Activated CD8-positive, alpha-beta memory T cell treated with anti-CD3 and anti-CD28 coated beads, Interleukin-2, amount 50 U/mL, for 4 hours (primary cell): ENCODE results near the gene TMEM74B.
"Not testable (repeated sequence)": the region's sequence is repeated elsewhere in the genome, so short reads cannot be mapped to it uniquely, and the experiment has no call there.

Experiments
- DNase-seq: peaks from one replicate; pipeline ENCODE4 v3.0.0-alpha.2; 2020

TMEM74B gene

DNA sequence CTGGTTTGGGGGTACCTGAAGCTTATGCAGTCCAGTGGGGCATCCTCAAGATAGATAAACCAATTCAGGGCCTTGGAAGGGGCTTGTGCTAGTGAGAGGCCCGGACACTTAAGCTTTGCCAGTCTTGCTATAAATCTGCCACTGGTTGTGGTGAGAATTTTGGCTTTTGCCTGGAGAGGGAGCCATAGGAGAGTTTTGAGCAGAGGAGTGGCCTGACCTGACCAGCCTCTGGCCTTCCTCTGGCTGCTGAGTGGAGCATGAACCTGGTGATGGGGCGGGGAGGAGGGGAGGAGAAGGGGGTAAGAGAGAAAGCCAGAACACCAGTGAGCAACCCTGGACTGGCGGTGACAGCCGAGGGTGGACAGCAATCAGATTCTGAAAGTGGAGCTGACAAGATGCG lies 7.1 kb downstream of the TMEM74B start:
- DNase-seq = no peak

DNA sequence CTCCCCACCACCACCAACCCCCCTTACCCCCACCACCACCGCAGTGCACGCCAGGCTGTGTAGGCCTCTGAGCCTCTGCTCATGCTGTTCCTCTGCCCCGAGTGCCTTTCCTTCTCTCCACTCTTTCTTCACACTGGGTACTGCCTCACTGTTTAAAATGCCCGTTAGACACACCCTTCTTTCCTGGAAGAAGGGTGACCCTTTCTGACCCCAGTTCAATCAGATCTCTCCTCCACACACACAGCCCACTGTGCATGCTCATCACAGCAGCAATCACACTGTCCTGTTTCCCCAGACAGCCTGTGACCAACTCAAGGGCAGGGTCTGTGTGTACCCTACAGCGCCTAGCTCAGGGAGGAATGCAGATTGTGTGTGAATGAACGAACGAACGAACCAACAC lies 10.0 kb downstream of the TMEM74B start:
- DNase-seq = no peak

DNA sequence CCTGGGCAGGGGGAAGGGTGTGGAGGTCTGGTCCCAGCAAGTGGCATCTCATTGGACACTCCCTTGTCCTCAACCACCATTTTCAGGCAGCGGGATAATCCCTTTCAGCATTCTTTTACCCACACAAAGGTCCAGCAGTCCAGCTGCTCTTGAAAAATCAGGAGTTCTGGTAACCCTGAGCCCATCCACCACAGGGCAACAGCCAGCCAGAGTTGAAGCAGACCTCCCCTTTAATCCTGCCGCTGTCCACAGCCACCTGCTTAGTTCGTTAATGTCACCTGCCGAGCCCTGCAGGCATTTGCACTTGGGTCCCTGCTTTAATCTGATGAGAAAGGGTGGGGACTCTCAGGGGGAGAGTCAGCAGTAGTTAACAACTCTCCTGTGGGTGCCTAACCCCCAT lies 11.1 kb downstream of the TMEM74B start:
- DNase-seq = no peak

DNA sequence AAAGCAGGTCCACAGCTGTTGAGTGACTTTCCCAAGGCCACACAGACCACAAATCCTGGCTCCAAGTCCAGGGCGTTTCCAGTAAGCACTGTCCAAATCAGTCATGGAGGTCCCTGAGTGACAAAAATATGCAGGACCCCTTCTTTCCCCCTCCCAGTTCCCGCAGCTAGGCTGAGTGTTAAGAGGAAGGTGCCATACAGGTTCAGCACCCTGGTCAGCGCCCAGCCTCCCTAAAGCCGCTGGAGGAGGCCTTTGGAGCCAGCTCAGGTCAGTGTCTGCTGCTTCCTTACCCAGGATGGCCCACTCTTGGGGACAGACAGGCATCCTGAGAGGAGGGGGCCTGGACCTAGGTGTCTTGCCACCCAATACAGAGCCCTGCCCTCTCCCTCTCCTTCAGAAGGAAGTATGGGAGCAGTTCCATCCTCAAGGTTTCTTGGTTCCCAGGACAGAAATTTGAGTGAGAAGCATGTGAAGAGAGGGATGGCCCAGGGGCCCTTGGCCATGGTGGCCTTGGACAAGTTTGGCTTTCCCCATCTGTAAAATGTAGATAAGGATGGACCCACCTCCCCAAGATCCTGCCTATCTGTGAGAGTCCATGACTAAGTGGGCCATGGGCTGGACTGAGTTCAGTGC lies 13.2 kb downstream of the TMEM74B start:
- DNase-seq = no peak

DNA sequence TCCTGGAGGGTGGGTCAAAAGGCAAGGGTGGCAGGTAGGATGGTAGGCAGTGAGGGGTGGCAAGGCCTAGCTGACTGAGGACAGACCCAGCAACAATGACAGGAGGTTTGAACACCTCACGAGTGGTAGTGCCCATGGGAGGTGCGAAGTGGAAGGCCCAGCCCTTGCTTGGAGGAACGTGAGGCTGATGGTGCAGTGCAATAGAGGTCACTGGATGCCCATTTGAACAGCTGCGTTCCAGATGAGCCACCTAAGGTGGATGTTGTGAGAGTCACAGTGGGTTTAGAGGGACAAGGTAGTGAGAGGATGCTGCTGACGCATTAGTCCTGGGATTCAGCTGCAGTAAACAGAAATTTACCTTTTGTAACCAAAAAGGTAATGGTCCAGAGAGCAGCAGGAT lies 15.6 kb downstream of the TMEM74B start:
- no peak for DNase-seq

DNA sequence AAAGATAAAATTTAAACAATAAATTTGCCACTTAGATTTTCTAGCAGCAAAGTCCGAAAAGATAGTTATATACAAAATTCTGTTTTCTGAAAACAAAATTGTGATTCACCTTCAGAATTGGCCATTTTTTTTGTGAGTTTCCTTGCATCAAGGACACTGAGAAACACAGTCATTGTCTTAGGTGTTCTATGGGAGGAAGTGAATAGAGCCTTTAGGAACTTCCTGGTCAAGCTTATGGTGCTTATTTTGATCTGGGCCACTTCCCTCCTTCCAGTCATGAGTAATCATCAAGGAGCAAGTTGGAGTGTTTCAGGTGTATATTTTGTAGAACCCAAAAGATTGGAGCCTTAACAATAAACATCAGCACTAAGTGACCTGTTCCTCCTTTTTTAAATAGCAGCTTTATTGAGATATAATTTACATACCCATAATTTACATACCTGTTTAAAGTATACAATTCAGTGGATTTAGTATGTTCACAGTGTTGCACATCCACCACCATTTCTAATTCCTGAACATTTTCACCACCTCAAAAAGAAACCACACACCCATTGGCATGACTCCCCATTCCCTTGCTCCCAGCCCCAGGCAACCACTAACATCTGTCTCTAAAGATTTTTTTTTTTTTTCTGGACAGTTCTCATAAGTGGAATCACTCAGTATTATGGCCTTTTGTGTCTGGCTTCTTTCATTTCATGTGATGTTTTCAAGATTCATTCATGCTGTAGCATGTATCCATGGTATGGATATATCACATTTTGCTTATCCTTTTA lies 17.6 kb downstream of the TMEM74B start:
- no peak for DNase-seq

DNA sequence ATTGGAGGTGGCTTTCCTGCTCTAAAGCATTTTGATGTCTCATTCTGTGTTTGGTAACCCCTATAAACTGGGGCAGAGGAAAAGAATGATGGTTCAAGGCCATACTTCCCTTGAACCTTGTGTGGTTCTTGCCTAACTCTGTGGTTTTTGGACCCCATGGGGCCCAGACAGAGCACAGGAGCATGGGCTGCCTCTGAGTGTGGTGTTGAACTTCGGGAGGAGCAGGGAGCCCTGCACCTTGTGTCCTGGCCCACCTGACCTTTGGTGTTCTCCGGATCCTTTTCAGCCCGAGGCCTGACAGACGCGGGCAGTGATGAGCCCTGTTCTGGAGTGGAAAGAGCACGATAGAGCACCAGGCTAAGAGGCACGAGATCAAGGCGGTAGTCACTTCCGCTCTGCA lies 18.8 kb downstream of the TMEM74B start:
- DNase-seq = no peak

DNA sequence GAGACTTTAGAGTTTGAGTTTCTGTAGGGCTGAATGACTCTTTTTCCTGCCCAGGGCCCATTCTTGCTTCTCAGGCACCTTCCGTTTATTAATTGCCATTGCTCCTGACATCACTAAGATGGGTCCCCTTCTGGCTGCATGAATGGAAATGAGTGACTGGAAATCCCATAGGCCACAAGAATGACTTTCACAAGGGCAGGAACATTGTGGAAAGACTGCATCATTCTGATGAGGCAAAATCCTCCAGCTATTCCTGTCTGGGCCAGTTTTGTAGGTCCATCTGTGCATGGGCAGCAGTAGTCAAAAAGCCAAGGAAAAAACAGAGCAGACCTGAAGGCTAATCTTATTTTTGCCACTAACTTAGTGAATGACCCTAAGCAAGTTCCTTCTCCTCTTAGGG lies 19.3 kb downstream of the TMEM74B start:
- no peak for DNase-seq

DNA sequence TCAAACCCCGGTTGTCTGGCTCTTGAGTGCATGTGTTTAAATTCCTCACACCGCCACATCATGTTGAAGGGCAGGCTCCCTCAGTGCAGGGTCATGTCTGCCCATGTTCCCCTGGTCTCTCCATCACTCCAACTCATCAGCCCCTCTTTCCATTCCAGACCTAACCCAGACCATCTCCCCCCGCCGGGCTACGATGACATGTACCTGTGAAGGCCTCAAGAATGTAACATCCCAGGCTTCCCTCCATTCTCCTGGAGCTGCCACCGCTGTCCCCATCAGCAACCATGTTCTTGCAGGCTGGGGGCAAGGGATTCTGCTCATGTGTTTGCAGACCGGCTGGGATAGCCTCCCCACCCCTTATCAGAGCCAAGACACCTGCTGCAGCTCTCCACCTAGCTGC lies 19.9 kb downstream of the TMEM74B start:
- DNase-seq = no peak

DNA sequence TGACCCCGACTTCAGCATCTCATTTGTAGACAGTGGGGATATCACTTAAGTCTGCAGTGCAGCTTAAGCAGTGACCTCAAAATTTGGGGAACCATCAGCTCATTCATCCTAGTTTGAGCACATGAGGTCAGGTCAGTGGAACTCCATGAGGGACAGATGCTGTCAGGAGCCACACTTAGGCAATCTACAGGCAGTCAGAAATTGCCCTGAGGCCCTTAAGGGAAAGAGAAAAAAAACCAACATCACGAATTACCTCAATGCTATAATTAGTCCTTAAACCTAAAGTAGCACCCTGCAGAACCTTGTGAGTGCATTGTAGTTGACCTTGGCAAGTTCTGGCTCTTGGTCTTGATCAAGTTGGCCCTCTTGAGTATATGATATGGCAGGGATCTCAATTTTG lies 21.1 kb downstream of the TMEM74B start:
- no peak for DNase-seq

DNA sequence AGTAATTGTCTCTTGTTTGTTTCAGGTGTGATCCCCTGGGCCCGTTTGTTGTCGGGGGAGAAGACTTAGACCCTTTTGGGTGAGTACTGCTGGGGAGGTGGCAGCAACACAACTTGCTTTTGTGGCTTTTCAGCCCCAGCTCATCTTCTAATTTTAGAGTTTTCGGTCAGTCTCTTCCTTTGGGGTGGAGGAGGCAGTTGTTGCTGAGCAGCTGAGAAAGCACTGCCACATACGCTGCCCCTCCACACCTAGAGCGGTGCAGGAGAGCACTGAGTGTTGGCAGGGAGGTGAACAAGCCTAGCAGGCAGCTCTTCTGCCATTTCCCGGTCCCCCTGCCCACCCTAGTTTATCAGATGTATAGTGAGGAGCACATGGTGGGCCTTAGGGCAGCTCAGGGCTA lies 21.7 kb downstream of the TMEM74B start:
- DNase-seq = no peak

DNA sequence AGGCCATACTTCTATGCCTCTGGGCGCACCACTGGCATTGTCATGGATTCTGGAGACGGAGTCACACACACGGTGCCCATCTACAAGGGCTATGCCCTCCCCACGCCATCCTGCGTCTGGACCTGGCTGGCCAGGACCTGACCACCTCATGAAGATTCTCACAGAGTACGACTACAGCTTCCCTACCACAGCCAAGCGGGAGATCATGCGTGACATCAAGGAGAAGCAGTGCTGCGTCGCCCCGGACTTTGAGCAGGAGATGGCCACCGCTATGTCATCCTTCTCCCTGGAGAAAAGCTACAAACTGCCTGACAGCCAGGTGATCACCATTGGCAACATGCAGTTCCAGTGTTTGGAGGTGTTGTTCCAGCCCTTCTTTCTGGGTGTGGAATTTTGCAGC lies 23.8 kb downstream of the TMEM74B start:
- no peak for DNase-seq

DNA sequence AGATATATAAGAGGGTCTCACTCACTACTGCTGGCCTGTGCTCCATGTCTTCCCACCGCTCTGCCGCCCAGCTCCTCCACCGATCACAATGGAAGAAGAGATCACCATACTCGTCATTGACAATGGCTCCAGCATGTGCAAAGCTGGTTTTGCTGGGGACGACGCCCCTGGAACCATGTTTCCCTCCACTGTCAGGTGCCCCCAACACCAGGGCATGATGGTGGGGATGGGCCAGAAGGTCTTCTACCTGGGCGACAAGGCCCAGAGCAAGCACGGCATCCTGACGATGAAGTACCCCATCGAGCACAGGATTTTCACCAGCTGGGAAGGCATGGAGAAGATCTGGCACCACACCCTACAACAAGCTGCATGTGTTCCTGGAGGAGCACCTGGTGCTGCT lies 24.3 kb downstream of the TMEM74B start:
- DNase-seq = no peak

DNA sequence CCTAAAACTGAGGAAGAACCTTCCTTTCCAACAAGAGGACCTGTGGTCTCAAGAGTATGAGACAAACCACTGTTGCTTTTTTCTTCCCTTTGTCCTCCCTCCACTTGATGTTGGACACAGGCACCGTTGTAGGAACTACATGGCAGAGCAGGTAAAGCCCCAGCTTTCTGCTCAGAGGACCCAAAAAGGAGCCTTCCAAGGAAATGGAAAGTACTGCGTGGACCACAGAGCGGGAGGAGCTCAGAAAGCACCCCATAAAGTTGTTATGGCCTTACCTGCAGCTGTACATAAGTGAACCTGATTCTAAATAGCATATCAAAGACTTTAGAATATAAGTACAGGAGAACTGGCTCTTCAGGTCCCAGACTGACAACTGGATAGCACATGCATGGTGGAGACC lies 29.4 kb downstream of the TMEM74B start:
- DNase-seq = no peak

DNA sequence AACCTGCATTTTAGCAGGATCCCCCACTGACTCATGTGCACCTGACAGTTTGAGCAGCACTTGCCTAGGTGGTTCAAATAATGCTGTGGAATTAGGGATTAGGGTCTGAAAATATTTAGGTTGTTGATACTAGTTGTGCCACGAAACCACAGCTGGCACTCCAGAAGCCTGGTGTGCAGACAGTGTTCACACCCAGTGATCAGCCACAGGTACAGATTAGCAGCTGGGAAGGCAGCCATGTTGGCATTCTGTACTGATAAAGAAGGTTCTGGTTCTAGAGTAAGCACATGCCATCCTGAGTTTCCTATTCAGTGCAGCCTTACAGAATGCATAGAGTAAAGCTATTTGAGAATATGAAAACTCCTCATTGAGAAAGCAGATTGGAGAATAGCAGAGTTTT lies 30.1 kb downstream of the TMEM74B start:
- DNase-seq = no peak

DNA sequence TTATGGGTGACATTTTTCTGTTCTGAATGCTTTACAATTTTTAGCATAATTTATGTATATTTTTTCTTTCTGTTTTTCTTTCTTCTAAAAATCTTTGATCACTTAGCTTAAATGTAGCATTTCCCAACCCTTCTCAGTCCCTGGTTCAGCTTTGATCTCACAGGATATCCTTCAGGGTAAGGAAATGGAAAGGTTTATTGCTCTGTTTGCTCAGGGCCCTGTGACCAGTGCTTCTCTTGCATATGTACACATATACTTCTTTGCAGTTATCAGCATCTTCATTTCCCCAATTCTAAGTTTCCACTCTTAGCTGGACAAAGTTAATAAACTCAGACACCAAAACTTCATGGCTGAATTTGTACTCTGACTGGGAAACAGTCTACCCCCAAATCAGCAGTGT lies 30.6 kb downstream of the TMEM74B start:
- DNase-seq = no peak

DNA sequence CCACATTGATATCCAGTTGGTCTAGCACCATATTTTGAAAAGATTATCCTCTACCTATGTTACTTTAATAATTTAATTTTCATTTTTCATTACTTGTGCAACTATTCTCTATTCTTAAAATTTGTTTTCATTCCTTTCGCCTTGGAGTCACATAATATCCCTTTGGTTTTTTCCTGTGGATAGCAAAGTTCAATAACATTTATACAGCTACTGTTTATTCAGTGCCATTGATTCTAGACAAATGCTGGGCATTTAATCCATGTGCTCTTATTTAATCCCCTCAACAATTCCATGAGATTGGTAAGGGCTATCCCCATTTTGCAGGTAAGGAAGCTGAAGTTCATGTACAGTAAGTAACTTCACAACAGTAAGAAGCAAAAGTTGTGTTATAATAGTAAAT lies 33.8 kb downstream of the TMEM74B start:
- no peak for DNase-seq

DNA sequence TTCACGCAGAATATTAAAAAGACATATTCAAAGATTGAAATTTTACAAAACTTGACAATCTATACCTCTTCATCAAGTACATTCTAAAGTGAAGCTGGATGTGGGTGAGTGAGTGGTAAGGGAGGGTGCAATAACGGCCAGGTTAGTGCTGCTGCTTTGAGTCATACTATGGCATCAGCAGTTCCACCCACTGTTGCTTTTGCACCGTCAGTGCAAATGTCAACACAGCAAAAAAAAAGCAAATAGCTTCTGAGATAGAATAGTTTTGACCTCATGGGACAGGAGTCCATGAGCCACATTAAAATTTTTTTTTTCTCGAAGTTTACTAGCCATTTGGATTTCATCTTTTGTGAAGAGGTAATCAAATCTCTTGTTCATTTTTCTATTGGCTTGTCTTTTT lies 34.6 kb downstream of the TMEM74B start:
- no peak for DNase-seq

DNA sequence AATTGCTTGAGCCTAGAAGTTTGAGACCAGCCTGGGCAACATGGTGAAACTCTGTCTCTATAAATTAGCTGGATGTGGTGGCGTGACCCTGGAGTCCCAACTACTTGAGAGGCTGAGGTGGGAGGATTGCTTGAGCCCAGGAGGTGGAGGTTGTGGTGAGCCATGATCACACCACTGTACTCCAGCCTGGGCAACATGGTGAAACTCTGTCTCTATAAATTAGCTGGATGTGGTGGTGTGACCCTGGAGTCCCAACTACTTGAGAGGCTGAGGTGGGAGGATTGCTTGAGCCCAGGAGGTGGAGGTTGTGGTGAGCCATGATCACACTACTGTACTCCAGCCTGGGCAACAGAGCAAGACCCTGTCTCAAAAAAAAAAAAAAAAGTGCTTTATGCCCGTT lies 35.0 kb downstream of the TMEM74B start:
- DNase-seq = not testable (repeated sequence)

DNA sequence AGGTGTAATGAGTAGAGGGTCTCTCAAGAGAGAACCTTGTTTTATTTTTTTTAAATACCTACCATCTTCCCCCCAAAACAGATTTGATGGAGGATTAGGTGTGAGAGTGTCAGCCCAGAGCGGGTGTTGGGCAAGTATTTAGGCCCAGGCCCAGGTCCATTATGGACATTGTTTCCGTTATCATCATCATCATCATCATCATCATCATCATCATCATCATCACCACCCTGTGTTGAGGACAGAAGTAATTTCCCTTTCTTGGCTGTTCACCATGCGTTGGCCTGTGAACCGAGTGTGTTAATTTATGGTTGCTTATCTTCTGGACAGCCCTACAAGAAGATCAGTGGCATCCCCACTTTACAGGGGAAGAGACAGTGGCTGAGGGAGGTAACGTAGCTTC lies 37.8 kb downstream of the TMEM74B start:
- DNase-seq = no peak

DNA sequence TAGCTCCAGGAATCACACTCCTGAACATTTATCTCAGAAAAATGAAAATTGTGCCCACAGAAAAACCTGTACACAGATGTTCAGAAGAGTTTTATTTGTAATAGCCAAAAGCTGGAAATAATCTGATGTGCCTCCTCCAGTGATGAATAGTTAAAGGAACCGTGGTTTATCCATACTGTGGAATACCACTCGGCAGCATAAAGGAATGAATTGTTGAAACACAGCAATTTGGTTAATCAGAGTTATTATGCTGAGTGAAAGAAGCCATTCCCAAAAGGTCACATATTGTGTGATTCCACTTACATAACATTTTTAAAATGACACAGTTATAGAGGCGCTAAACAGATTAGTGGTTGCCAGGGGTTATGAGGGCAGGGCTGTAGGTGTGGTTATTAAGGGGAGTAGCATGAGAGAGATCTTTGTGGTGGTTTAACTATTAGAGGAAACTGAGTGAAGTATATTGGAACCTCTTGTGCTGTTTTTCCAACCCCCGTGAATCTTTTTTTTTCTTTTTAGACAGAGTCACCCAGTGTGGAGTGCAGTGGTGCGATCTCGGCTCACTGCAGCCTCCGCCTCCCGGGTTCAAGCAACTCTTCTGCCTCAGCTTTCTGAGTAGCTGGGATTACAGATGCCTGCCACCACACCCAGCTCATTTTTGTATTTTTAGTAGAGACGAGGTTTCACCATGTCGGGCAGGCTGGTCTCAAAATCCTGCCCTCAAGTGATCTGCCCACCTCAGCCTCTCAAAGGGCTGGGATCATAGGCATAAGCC lies 40.2 kb downstream of the TMEM74B start:
- no peak for DNase-seq

DNA sequence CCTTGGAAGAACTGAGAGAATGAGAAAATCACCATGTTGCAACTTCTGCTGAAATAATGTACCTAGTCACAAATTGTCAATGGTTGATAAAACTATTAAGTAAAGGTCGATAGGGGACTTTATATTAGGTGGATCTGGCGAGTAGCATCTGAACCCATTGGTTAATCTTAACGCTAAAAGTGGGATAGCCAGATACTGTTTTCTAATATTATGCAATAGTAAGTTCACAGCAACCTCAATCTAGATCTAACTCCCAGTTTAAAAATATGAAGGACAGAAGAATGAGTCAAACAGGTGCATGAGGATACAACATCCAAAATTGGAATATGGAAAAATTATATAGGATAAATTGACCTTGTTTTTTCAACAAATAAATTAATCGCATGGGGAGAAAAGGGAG lies 47.5 kb downstream of the TMEM74B start:
- no peak for DNase-seq

DNA sequence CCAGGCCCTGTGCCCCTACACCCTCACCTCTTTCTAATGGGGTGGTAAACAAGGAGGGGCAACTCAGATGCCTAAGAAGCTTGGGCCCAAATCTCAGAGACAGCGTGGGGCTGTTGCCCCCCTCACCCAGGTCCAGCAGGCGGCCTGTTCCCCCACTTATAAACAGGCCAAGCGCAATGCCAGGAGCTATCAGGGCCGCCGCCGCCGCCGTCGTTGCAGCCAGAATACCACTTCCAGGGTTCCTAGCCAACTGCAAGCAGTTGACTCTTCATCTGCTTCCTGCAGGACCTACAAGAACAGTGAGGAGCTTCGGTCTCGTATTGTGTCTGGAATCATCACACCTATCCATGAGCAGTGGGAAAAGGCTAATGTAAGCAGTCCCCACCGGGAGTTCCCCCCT lies 49.9 kb downstream of the TMEM74B start:
- no peak for DNase-seq

DNA sequence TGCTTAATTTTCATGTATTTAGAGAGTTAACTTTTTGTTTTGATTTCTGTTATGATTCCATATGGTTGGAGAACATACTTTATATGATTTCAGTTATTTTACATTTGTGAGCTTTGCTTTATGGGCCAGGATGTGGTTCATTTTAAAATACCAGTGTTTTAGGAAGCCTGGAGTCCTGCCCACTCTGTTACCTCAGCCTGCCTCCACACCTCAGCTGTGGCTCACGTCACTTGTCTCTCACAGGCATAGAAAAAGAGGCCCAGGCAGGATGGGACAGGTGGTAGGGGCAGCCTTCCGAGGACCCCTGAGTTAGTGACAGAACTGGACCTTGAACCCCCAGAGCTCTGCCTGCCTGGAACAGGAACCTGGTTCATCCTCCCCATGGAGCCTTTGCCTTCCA lies 50.4 kb downstream of the TMEM74B start:
- DNase-seq = no peak
